HG02678 (cell line): ENCODE data around the gene CADPS.

ENCODE experiments used
- ATAC-seq: cut with Tn5 transposase; IDR thresholded peaks from one replicate; pipeline ENCODE4 v1.9.1; 2021; ENCODE audit warnings: mild to moderate bottlenecking, moderate library complexity; ENCODE audit not compliant: unreplicated experiment

The CADPS gene

GRCh38 chr3:62700357-62700756 lies 174.9 kb downstream of the CADPS start:
- ATAC-seq: no peak

- no peak for ATAC-seq
Measured at GRCh38 chr3:62699728-62700127, 175.5 kb downstream of the CADPS start.

- no peak for ATAC-seq
Measured at GRCh38 chr3:62696011-62696410, 179.2 kb downstream of the CADPS start.

- no peak for ATAC-seq
Measured at GRCh38 chr3:62688812-62689211, 186.4 kb downstream of the CADPS start.

- no peak for ATAC-seq
Measured at GRCh38 chr3:62688050-62688449, 187.2 kb downstream of the CADPS start.

GRCh38 chr3:62686503-62687294 lies 188.5 kb downstream of the CADPS start:
- no peak for ATAC-seq

- no peak for ATAC-seq
Measured at GRCh38 chr3:62682826-62683225, 192.4 kb downstream of the CADPS start.

GRCh38 chr3:62679988-62680387 lies 195.2 kb downstream of the CADPS start:
- no peak for ATAC-seq

- ATAC-seq: no peak
Measured at GRCh38 chr3:62678841-62679240, 196.4 kb downstream of the CADPS start.

GRCh38 chr3:62677926-62678325 lies 197.3 kb downstream of the CADPS start:
- ATAC-seq: no peak

GRCh38 chr3:62676689-62677271 lies 198.4 kb downstream of the CADPS start:
- no peak for ATAC-seq

- ATAC-seq: no peak
Measured at GRCh38 chr3:62675492-62675891, 199.7 kb downstream of the CADPS start.

GRCh38 chr3:62672988-62673313 lies 202.3 kb downstream of the CADPS start:
- peak; percentile 16 for ATAC-seq

- ATAC-seq: peak; percentile 75
Measured at GRCh38 chr3:62672270-62672987, 202.8 kb downstream of the CADPS start.

- no peak for ATAC-seq
Measured at GRCh38 chr3:62670351-62670750, 204.9 kb downstream of the CADPS start.

GRCh38 chr3:62669161-62669560 lies 206.1 kb downstream of the CADPS start:
- ATAC-seq: no peak

GRCh38 chr3:62667714-62668113 lies 207.5 kb downstream of the CADPS start:
- peak; percentile 40 for ATAC-seq

GRCh38 chr3:62665627-62666437 lies 209.4 kb downstream of the CADPS start:
- peak; percentile 79 for ATAC-seq

- ATAC-seq: no peak
Measured at GRCh38 chr3:62662677-62663076, 212.5 kb downstream of the CADPS start.

GRCh38 chr3:62659660-62660059 lies 215.6 kb downstream of the CADPS start:
- ATAC-seq: no peak

GRCh38 chr3:62655691-62656063 lies 219.5 kb downstream of the CADPS start:
- no peak for ATAC-seq
